ENCODE results near the gene TUBB8B.
"Not testable (repeated sequence)": the region's sequence is repeated elsewhere in the genome, so short reads cannot be mapped to it uniquely, and the experiment has no call there.

TUBB8B gene

GRCh38 chr18:49176-49665 is at the start of gene TUBB8B:
Gene TUBB8B, minus strand, starts transcription at chr18:49615. Its CDS starts 58 bp downstream, at chr18:49557.
- DNase-seq (ENCODE audit: low read depth in 2 of 2), result not testable (repeated sequence)

- DNase-seq (ENCODE audit: low read depth in 2 of 2), result not testable (repeated sequence)
Observed at GRCh38 chr18:97252-97914, 48.0 kb upstream of the TUBB8B start.

GRCh38 chr18:96767-97131 is 47.3 kb upstream of the TUBB8B start:
- not testable (repeated sequence) for DNase-seq (ENCODE audit: low read depth in 2 of 2)

- DNase-seq (ENCODE audit: low read depth in 2 of 2), result not testable (repeated sequence)
Observed at GRCh38 chr18:96101-96766, 46.8 kb upstream of the TUBB8B start.

GRCh38 chr18:95580-95979 is 46.2 kb upstream of the TUBB8B start:
- not testable (repeated sequence) for DNase-seq (ENCODE audit: low read depth in 2 of 2)

GRCh38 chr18:93897-94408 is 44.5 kb upstream of the TUBB8B start:
- not testable (repeated sequence) for DNase-seq (ENCODE audit: low read depth in 2 of 2)

GRCh38 chr18:91561-91960 is 42.1 kb upstream of the TUBB8B start:
- DNase-seq (ENCODE audit: low read depth in 2 of 2), result not testable (repeated sequence)

- not testable (repeated sequence) for DNase-seq (ENCODE audit: low read depth in 2 of 2)
Observed at GRCh38 chr18:90396-91193, 41.2 kb upstream of the TUBB8B start.

GRCh38 chr18:89124-89523 is 39.7 kb upstream of the TUBB8B start:
- not testable (repeated sequence) for DNase-seq (ENCODE audit: low read depth in 2 of 2)

GRCh38 chr18:84801-85200 is 35.4 kb upstream of the TUBB8B start:
- DNase-seq (ENCODE audit: low read depth in 2 of 2), result not testable (repeated sequence)

GRCh38 chr18:82626-83209 is 33.3 kb upstream of the TUBB8B start:
- DNase-seq (ENCODE audit: low read depth in 2 of 2), result not testable (repeated sequence)

GRCh38 chr18:80881-81280 is 31.5 kb upstream of the TUBB8B start:
- not testable (repeated sequence) for DNase-seq (ENCODE audit: low read depth in 2 of 2)

GRCh38 chr18:80202-80601 is 30.8 kb upstream of the TUBB8B start:
- DNase-seq (ENCODE audit: low read depth in 2 of 2), result not testable (repeated sequence)

GRCh38 chr18:75525-76160 is 26.2 kb upstream of the TUBB8B start:
- DNase-seq (ENCODE audit: low read depth in 2 of 2), result not testable (repeated sequence)

- DNase-seq (ENCODE audit: low read depth in 2 of 2), result not testable (repeated sequence)
Observed at GRCh38 chr18:73181-73777, 23.9 kb upstream of the TUBB8B start.

- DNase-seq (ENCODE audit: low read depth in 2 of 2), result not testable (repeated sequence)
Observed at GRCh38 chr18:67701-68100, 18.3 kb upstream of the TUBB8B start.

GRCh38 chr18:64279-64678 is 14.9 kb upstream of the TUBB8B start:
- not testable (repeated sequence) for DNase-seq (ENCODE audit: low read depth in 2 of 2)

- DNase-seq (ENCODE audit: low read depth in 2 of 2), result not testable (repeated sequence)
Observed at GRCh38 chr18:63656-64055, 14.2 kb upstream of the TUBB8B start.

- not testable (repeated sequence) for DNase-seq (ENCODE audit: low read depth in 2 of 2)
Observed at GRCh38 chr18:54388-54787, 5.0 kb upstream of the TUBB8B start.

- DNase-seq (ENCODE audit: low read depth in 2 of 2), result not testable (repeated sequence)
Observed at GRCh38 chr18:48696-49095, 719 bp downstream of the TUBB8B start.

- not testable (repeated sequence) for DNase-seq (ENCODE audit: low read depth in 2 of 2)
Observed at GRCh38 chr18:13177-13576, 36.2 kb downstream of the TUBB8B start.

Data from stimulated activated CD4-positive, alpha-beta T cell treated with anti-CD3 and anti-CD28 coated beads, Interleukin-1b, Interleukin-23, amount 100 ng/mL, for 4 hours (primary cell).